NCI-H2081 treated with DMSO at 0.1 percent for 48 hours (cell line): ENCODE results near the gene CASKIN2.

ENCODE experiments used
- DNase-seq: peaks from one replicate; lab custom pipeline; 2025; lab: John Stamatoyannopoulos, UW

The CASKIN2 gene

GRCh38 chr17:75506888-75507287 lies 8.4 kb downstream of the CASKIN2 start:
- DNase-seq, result no peak

GRCh38 chr17:75506134-75506533 lies 9.2 kb downstream of the CASKIN2 start:
- DNase-seq, result no peak

DNA sequence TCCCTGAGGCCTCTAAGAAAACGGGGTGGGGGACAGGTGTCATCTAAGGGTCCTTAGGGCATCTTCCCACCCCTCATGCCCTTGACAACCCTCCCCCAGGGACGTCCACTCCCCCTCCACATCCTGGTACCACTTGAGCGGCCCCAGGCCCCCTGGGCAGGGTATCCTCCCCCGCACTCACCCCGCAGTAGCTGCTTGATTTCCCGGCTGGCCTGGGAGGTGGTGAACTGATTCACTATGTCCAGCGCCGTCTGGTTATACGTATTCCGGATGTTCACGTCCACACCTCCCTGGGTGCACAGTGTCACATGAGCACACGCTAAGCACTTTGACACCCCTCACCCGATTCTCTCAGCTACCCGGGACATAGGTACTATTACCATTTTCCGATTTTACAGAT lies 9.7 kb downstream of the CASKIN2 start:
- DNase-seq, result no peak

DNA sequence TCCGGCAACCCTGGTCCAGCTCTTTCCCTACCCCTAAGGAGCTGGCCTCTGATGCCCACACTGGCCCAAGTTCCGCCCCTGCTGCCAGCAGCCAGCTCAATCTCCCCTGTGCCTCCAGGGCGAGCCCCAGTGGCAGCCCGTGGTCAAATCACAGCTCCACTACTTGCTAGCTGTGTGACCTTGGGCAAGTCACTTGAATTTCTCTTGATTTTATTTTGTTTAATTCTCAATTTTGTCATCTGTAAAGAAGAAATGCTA lies 10.3 kb downstream of the CASKIN2 start:
- no peak for DNase-seq

DNA sequence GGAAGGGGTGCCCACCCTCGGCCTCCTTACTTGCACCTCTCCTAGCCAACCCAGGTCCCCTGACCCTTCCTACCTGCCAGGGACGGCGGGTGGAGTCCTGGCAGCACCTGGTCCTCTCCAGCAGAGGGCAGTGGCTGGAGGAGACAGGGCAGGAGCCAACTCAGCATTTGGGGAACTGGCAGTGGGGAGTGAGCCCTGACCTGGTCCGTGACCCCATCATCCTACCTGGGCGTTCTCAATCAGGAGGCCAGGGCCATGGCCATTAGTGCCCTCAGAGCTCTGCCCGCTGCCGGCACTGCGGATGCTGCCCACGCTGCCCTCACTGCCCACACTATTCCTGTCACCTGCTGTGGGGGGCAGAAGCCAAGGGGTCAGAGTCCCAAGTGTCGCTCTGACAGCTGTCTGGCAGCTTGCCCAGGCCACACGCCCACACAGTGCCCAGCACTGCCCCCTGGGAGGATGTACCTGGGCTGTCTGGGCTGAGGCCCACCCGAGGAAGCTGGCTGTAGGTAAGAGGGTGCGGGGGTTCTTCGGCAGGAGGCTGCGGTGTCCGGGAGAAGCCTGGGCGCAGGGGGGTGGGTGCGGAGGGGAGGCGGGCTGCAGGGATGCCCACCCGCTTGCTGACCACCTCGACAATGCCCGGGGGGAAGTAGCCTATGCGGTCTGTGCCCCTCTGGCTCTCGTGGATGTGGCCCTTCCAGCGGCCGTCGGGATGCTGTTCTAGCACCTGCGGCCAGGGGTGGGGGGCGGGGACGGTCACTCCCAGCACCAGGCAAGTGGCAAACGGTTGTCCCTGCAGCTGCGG lies 10.8 kb downstream of the CASKIN2 start:
- no peak for DNase-seq

DNA sequence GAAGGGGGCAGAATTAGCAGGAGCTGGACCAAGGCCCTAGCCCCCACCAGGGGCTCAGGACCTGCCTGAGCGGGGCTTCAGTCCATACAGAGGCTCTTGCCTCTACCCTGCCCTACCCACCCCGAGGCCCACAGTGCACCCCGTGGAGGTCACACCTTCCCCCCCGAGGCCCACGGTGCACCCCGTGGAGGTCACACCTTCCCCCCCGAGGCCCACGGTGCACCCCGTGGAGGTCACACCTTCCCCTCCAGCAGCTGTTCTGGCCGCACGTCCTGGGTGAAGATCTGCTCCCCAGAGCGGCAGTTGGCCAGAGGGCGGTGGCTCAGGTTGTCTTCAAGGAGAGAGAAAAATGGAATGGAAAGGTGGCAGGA lies 11.4 kb downstream of the CASKIN2 start:
- DNase-seq, result no peak

- DNase-seq, result no peak
Observed at GRCh38 chr17:75503337-75503950, 11.9 kb downstream of the CASKIN2 start.

DNA sequence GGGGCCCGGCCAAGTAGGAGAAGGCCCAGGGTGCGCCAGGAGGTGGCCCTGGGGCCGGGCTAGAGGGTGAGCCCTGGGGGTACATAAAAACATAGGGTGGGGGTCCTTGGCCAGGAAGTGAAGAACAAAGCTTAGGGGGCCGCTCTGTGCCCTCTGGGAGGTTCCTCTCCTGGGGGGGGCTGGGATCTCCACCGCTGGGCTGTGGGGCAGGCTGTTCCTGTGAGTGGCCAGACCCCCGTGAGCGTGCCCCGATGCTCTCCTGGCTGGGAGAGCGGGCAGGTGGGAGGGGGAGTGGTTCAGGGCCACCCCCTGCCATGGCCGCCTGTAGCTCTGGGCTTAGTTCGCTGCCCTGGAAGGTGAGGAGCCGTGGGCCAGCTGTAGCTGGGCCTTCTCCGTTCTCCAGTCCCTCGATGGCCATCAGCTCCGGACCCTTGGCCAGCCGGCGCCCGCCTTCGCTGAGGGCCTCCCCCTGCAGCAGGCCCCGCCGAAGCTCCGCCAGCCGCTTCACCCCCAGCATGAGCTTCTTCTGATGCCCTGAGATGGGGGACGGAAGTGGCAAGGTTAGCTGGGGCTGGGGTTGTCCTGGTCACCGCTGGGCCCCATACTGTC lies 12.5 kb downstream of the CASKIN2 start:
- no peak for DNase-seq

GRCh38 chr17:75502072-75502720 lies 13.1 kb downstream of the CASKIN2 start:
- DNase-seq, result no peak

GRCh38 chr17:75501378-75502071 lies 13.8 kb downstream of the CASKIN2 start:
- no peak for DNase-seq

- DNase-seq, result no peak
Observed at GRCh38 chr17:75500419-75501216, 14.7 kb downstream of the CASKIN2 start.

GRCh38 chr17:75499313-75500022 lies 15.9 kb downstream of the CASKIN2 start:
- DNase-seq, result no peak

GRCh38 chr17:75498726-75499213 lies 16.6 kb downstream of the CASKIN2 start:
- DNase-seq, result no peak

DNA sequence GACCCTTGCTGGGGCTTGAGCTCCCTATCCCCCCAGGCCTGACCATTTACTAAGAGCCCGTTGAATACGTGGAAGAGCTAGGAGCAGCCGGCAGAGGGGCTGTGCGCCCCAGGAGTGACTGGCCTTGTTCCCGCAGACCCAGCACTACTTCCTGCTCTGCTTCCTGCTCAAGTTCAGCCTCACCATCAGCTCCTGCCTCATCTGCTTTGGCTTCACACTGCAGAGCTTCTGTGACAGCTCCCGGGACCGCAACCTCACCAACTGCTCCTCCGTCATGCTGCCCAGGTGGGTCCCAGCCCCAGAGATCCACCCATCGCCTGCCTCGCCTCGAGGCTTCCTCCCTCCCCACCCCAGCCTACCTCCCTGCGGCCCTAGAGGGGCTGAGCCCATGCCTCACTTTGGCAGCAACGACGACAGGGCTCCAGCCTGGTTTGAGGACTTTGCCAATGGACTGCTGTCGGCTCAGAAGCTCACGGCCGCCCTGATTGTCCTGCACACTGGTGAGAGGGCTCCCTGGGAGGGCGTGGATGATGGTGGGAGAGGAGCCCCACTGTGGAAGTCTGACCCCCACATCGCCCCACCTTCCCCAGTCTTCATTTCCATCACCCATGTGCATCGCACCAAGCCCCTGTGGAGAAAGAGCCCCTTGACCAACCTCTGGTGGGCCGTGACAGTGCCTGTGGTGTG lies 17.2 kb downstream of the CASKIN2 start:
- no peak for DNase-seq

GRCh38 chr17:75496005-75496404 lies 19.3 kb downstream of the CASKIN2 start:
- no peak for DNase-seq

DNA sequence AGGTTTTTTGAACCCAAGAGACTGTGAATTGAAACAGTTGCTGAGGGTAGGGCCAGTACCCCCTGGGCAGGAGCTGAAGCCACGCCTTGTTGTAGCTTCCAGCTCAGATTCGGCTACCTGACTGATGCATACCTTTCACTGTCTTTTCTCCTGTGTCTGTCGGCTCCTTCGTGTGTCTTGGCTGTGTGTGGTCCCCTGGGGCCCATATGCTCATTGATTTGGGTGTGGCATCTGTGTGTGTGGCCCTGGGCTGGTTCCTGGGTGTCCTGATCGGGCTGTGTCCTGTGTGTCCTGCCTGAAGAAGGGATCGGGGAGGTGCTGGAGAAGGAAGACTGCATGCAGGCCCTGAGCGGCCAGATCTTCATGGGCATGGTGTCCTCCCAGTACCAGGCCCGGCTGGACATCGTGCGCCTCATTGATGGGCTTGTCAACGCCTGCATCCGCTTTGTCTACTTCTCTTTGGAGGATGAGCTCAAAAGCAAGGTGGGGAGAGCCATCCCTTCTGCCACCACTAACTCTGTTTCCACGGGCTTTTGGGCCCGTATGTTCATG lies 20.9 kb downstream of the CASKIN2 start:
- no peak for DNase-seq

GRCh38 chr17:75493476-75494129 lies 21.7 kb downstream of the CASKIN2 start:
- no peak for DNase-seq

DNA sequence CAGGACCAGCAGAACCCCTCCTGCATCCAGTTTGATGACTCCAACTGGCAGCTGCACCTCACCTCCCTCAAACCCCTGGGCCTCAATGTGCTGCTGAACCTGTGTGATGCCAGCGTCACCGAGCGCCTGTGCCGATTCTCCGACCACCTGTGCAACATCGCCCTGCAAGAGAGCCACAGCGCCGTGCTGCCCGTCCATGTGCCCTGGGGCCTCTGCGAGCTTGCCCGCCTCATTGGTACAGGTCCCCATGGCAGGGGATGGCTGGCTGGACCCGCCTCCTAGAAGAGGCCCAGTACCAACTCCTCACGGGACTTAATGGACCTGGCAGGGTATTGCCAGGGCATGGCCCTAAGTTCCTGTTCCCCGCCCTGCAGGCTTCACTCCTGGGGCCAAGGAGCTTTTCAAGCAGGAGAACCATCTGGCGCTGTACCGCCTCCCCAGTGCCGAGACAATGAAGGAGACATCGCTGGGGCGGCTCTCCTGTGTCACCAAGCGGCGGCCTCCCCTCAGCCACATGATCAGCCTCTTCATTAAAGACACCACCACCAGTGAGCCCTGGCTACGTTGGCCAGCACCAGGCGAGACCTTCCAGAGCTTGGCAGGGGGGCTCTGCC lies 22.7 kb downstream of the CASKIN2 start:
- DNase-seq, result no peak

DNA sequence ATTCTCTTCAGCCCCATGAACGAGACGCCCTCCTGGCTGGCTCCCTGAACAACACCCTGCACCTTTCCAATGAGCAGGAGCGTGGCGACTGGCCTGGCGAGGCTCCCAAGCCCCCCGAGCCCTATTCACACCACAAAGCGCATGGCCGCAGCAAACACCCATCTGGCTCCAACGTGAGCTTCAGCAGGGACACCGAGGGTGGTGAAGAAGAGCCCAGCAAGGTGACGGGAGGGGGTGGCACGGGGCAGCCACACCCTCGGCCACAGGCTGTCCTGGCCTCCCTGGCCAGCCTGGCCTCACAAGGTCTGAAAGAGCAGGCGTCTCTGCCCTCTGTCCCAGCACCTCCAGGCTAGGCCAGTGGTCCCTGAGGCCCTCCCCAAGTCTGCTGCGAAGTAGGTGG lies 23.7 kb downstream of the CASKIN2 start:
- no peak for DNase-seq
